Activated T-helper 1 cell treated with Interleukin-2 at 50 U/mL for 16 hours (primary cell): ENCODE measurements around the gene PRTG.
"Not testable (repeated sequence)": the region's sequence is repeated elsewhere in the genome, so short reads cannot be mapped to it uniquely, and the experiment has no call there.

Source experiments
- DNase-seq: peaks from one replicate; pipeline ENCODE4 v3.0.0-alpha.2; 2020; ENCODE audit warnings: low read depth

Gene PRTG

GRCh38 chr15:55696221-55696620 lies 46.7 kb downstream of the PRTG start:
- DNase-seq, result no peak

- no peak for DNase-seq
These were observed 47.5 kb downstream of the PRTG start for GRCh38 chr15:55695432-55695831.

GRCh38 chr15:55694652-55695150 lies 48.3 kb downstream of the PRTG start:
- DNase-seq, result no peak

- DNase-seq, result not testable (repeated sequence)
These were observed 49.8 kb downstream of the PRTG start for GRCh38 chr15:55693116-55693515.

GRCh38 chr15:55687792-55688191 lies 55.2 kb downstream of the PRTG start:
- DNase-seq, result no peak

- DNase-seq, result no peak
These were observed 57.7 kb downstream of the PRTG start for GRCh38 chr15:55685286-55685685.

GRCh38 chr15:55683376-55683775 lies 59.6 kb downstream of the PRTG start:
- no peak for DNase-seq

GRCh38 chr15:55681631-55682030 lies 61.3 kb downstream of the PRTG start:
- DNase-seq, result no peak

GRCh38 chr15:55676507-55676906 lies 66.4 kb downstream of the PRTG start:
- DNase-seq, result no peak

- no peak for DNase-seq
These were observed 69.7 kb downstream of the PRTG start for GRCh38 chr15:55673287-55673686.

- DNase-seq, result no peak
These were observed 73.7 kb downstream of the PRTG start for GRCh38 chr15:55669270-55669669.

- DNase-seq, result no peak
These were observed 77.2 kb downstream of the PRTG start for GRCh38 chr15:55665605-55666227.

- no peak for DNase-seq
These were observed 81.5 kb downstream of the PRTG start for GRCh38 chr15:55661428-55661827.

- DNase-seq, result no peak
These were observed 82.8 kb downstream of the PRTG start for GRCh38 chr15:55660153-55660552.

- no peak for DNase-seq
These were observed 83.5 kb downstream of the PRTG start for GRCh38 chr15:55659481-55659880.

GRCh38 chr15:55658886-55659285 lies 84.1 kb downstream of the PRTG start:
- no peak for DNase-seq

GRCh38 chr15:55654561-55655031 lies 88.4 kb downstream of the PRTG start:
- no peak for DNase-seq

- no peak for DNase-seq
These were observed 90.0 kb downstream of the PRTG start for GRCh38 chr15:55652909-55653495.

- DNase-seq, result no peak
These were observed 90.6 kb downstream of the PRTG start for GRCh38 chr15:55652359-55652758.

GRCh38 chr15:55649058-55649423 lies 93.9 kb downstream of the PRTG start:
- no peak for DNase-seq

GRCh38 chr15:55638764-55639163 lies 104.2 kb downstream of the PRTG start:
- DNase-seq, result no peak

GRCh38 chr15:55637086-55637485 lies 105.9 kb downstream of the PRTG start:
- DNase-seq, result no peak

GRCh38 chr15:55633731-55634130 lies 109.2 kb downstream of the PRTG start:
- no peak for DNase-seq

GRCh38 chr15:55632434-55632833 lies 110.5 kb downstream of the PRTG start:
- no peak for DNase-seq
